Epidermal melanocyte (primary cell): ENCODE data around the gene EGFL8.
"Not testable (repeated sequence)": the region's sequence is repeated elsewhere in the genome, so short reads cannot be mapped to it uniquely, and the experiment has no call there.

Source experiments
- DNase-seq: peaks from one replicate; pipeline ENCODE4 v3.0.0; 2011; ENCODE audit warnings: low spot score; ENCODE audit not compliant: insufficient read length

The EGFL8 gene

GRCh38 chr6:32195902-32196681 is 31.7 kb downstream of the EGFL8 start:
- peak; percentile 70 for DNase-seq

GRCh38 chr6:32196682-32197616 is 32.6 kb downstream of the EGFL8 start:
- DNase-seq = no peak

GRCh38 chr6:32198345-32198696 is 33.9 kb downstream of the EGFL8 start:
- no peak for DNase-seq

- no peak for DNase-seq
Observed at GRCh38 chr6:32198866-32199265, 34.5 kb downstream of the EGFL8 start.

- no peak for DNase-seq
Observed at GRCh38 chr6:32200711-32201475, 36.5 kb downstream of the EGFL8 start.

GRCh38 chr6:32202186-32202585 is 37.8 kb downstream of the EGFL8 start:
- no peak for DNase-seq

- no peak for DNase-seq
Observed at GRCh38 chr6:32203426-32204267, 39.3 kb downstream of the EGFL8 start.

GRCh38 chr6:32204268-32204715 is 39.9 kb downstream of the EGFL8 start:
- DNase-seq = no peak

GRCh38 chr6:32208996-32209395 is 44.6 kb downstream of the EGFL8 start:
- no peak for DNase-seq

GRCh38 chr6:32210191-32210601 is 45.8 kb downstream of the EGFL8 start:
- DNase-seq = no peak

- not testable (repeated sequence) for DNase-seq
Observed at GRCh38 chr6:32211432-32211831, 47.0 kb downstream of the EGFL8 start.

GRCh38 chr6:32212076-32212760 is 47.8 kb downstream of the EGFL8 start:
- no peak for DNase-seq

- DNase-seq = no peak
Observed at GRCh38 chr6:32213649-32214048, 49.3 kb downstream of the EGFL8 start.

- no peak for DNase-seq
Observed at GRCh38 chr6:32214126-32214525, 49.7 kb downstream of the EGFL8 start.

GRCh38 chr6:32215617-32216016 is 51.2 kb downstream of the EGFL8 start:
- DNase-seq = no peak

- no peak for DNase-seq
Observed at GRCh38 chr6:32216285-32216684, 51.9 kb downstream of the EGFL8 start.

GRCh38 chr6:32216998-32217397 is 52.6 kb downstream of the EGFL8 start:
- DNase-seq = no peak
